Measurements from ENCODE around the gene WASF2. TPM values are rescaled to one million over a fixed set of nuclear protein-coding genes. Genes with fewer than 3 reads are reported as not detected.

The WASF2 gene
- total and polyA plus RNA-seq, 2 of the 8 experiments (the other 6 are each of a cell fraction or from before 2014, with no cell fraction given), result 32.1 to 86.6 TPM

DNA sequence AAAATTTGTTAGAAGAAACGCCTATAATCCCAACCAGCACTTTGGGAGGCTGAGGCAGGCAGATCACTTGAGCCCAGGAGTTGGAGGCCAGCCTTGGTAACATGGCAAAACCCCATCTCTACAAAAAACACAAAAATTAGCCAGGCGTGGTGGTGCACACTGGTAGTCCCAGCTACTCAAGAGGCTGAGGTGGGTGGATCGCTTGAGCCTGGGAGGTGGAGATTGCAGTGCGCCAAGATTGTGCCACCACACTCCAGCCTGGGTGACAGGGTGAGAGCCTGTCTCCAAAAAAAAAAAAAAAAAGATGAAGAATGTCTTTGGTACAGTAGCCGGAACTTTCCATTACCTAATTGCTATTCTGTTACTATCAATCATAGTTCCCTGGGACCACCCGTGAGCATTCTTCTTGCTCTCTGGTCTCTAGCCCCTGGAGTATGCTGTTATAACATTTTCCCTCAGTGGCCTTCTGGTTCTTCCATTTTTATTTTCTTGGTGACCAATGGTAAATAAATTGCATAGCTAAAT is 43.4 kb downstream of the WASF2 start (continued):
- TF ChIP-seq, protein P1, sequence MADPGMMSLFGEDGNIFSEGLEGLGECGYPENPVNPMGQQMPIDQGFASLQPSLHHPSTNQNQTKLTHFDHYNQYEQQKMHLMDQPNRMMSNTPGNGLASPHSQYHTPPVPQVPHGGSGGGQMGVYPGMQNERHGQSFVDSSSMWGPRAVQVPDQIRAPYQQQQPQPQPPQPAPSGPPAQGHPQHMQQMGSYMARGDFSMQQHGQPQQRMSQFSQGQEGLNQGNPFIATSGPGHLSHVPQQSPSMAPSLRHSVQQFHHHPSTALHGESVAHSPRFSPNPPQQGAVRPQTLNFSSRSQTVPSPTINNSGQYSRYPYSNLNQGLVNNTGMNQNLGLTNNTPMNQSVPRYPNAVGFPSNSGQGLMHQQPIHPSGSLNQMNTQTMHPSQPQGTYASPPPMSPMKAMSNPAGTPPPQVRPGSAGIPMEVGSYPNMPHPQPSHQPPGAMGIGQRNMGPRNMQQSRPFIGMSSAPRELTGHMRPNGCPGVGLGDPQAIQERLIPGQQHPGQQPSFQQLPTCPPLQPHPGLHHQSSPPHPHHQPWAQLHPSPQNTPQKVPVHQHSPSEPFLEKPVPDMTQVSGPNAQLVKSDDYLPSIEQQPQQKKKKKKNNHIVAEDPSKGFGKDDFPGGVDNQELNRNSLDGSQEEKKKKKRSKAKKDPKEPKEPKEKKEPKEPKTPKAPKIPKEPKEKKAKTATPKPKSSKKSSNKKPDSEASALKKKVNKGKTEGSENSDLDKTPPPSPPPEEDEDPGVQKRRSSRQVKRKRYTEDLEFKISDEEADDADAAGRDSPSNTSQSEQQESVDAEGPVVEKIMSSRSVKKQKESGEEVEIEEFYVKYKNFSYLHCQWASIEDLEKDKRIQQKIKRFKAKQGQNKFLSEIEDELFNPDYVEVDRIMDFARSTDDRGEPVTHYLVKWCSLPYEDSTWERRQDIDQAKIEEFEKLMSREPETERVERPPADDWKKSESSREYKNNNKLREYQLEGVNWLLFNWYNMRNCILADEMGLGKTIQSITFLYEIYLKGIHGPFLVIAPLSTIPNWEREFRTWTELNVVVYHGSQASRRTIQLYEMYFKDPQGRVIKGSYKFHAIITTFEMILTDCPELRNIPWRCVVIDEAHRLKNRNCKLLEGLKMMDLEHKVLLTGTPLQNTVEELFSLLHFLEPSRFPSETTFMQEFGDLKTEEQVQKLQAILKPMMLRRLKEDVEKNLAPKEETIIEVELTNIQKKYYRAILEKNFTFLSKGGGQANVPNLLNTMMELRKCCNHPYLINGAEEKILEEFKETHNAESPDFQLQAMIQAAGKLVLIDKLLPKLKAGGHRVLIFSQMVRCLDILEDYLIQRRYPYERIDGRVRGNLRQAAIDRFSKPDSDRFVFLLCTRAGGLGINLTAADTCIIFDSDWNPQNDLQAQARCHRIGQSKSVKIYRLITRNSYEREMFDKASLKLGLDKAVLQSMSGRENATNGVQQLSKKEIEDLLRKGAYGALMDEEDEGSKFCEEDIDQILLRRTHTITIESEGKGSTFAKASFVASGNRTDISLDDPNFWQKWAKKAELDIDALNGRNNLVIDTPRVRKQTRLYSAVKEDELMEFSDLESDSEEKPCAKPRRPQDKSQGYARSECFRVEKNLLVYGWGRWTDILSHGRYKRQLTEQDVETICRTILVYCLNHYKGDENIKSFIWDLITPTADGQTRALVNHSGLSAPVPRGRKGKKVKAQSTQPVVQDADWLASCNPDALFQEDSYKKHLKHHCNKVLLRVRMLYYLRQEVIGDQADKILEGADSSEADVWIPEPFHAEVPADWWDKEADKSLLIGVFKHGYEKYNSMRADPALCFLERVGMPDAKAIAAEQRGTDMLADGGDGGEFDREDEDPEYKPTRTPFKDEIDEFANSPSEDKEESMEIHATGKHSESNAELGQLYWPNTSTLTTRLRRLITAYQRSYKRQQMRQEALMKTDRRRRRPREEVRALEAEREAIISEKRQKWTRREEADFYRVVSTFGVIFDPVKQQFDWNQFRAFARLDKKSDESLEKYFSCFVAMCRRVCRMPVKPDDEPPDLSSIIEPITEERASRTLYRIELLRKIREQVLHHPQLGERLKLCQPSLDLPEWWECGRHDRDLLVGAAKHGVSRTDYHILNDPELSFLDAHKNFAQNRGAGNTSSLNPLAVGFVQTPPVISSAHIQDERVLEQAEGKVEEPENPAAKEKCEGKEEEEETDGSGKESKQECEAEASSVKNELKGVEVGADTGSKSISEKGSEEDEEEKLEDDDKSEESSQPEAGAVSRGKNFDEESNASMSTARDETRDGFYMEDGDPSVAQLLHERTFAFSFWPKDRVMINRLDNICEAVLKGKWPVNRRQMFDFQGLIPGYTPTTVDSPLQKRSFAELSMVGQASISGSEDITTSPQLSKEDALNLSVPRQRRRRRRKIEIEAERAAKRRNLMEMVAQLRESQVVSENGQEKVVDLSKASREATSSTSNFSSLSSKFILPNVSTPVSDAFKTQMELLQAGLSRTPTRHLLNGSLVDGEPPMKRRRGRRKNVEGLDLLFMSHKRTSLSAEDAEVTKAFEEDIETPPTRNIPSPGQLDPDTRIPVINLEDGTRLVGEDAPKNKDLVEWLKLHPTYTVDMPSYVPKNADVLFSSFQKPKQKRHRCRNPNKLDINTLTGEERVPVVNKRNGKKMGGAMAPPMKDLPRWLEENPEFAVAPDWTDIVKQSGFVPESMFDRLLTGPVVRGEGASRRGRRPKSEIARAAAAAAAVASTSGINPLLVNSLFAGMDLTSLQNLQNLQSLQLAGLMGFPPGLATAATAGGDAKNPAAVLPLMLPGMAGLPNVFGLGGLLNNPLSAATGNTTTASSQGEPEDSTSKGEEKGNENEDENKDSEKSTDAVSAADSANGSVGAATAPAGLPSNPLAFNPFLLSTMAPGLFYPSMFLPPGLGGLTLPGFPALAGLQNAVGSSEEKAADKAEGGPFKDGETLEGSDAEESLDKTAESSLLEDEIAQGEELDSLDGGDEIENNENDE (IDR thresholded peaks at IDR 0.05; ENCODE audit: insufficient replicate concordance, low read length), result no peak
- no peak for TF ChIP-seq YY1 (IDR thresholded peaks at IDR 0.05; ENCODE audit: low read depth, low read length)
- no peak for TF ChIP-seq ZNF274 (IDR thresholded peaks at IDR 0.05; ENCODE audit: borderline replicate concordance, extremely low read depth, low read length)
- no peak for TF ChIP-seq TBP (IDR thresholded peaks at IDR 0.05; ENCODE audit: low read depth, low read length)
- TF ChIP-seq POU5F1 (IDR thresholded peaks at IDR 0.05; ENCODE audit: low read depth, low read length), result no peak
- no peak for TF ChIP-seq CBX5 (IDR thresholded peaks at IDR 0.05; ENCODE audit: low read depth, low read length)
- TF ChIP-seq SP4 (IDR thresholded peaks at IDR 0.05; ENCODE audit: low read length), result no peak
- no peak for TF ChIP-seq SIRT6 (IDR thresholded peaks at IDR 0.05; ENCODE audit: low read length)
- no peak for TF ChIP-seq TCF12 (IDR thresholded peaks at IDR 0.05; ENCODE audit: low read depth, low read length)
- TF ChIP-seq, protein P2, sequence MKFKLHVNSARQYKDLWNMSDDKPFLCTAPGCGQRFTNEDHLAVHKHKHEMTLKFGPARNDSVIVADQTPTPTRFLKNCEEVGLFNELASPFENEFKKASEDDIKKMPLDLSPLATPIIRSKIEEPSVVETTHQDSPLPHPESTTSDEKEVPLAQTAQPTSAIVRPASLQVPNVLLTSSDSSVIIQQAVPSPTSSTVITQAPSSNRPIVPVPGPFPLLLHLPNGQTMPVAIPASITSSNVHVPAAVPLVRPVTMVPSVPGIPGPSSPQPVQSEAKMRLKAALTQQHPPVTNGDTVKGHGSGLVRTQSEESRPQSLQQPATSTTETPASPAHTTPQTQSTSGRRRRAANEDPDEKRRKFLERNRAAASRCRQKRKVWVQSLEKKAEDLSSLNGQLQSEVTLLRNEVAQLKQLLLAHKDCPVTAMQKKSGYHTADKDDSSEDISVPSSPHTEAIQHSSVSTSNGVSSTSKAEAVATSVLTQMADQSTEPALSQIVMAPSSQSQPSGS (IDR thresholded peaks at IDR 0.05; ENCODE audit: low read length), result no peak

All from H1 (cell line).